ENCODE results near the gene STK17B.

The STK17B gene

GRCh38 chr2:196171248-196171871 is at the start of gene STK17B:
Gene STK17B (minus strand): TSS chr2:196171578. CDS start chr2:196163383, 8,195 bp downstream.
- Histone ChIP-seq H3K4me3 (ENCODE audit: low read depth in 1 of 5, low read length in 5 of 5) (peak within 1 kb of the TSS; percentile 78 to 93 (median 86)), H3K27ac (ENCODE audit: low read depth, low read length) (peak within 1 kb of the TSS; percentile 89), H3K36me3 (ENCODE audit: control insufficient read depth in 5 of 5, insufficient read depth in 5 of 5, low read length in 5 of 5) (no peaks in the 10 kb centered on the region), H3K9ac (ENCODE audit: low read length in 5 of 5) (peak within 1 kb of the TSS; percentile 74 to 90 (median 85)), H3K9me3 (ENCODE audit: control insufficient read depth in 5 of 5, low read length in 5 of 5) (no peaks in the 10 kb centered on the region), H3K4me1 (ENCODE audit: control insufficient read depth in 5 of 5, insufficient read depth in 5 of 5, low read length in 5 of 5) (peaks cover 0 to 32% (median 23%) of the 10 kb centered on the region in 5 donors), H3K27me3 (ENCODE audit: control insufficient read depth in 5 of 5, insufficient read depth in 4 of 5, low read length in 5 of 5) (no peaks in the 10 kb centered on the region)

GRCh38 chr2:196220671-196221070 is 49.3 kb upstream of the STK17B start:
- Histone ChIP-seq H3K4me3 (ENCODE audit: low read depth in 1 of 5, low read length in 5 of 5) (no peak overlapping the region), H3K4me1 (ENCODE audit: control insufficient read depth in 5 of 5, insufficient read depth in 5 of 5, low read length in 5 of 5) (no peaks in the 10 kb centered on the region), H3K27me3 (ENCODE audit: control insufficient read depth in 5 of 5, insufficient read depth in 4 of 5, low read length in 5 of 5) (no peaks in the 10 kb centered on the region), H3K9ac (ENCODE audit: low read length in 5 of 5) (no peak overlapping the region), H3K9me3 (ENCODE audit: control insufficient read depth in 5 of 5, low read length in 5 of 5) (no peaks in the 10 kb centered on the region), H3K27ac (ENCODE audit: low read depth, low read length) (no peak overlapping the region), H3K36me3 (ENCODE audit: control insufficient read depth in 5 of 5, insufficient read depth in 5 of 5, low read length in 5 of 5) (peaks cover 0 to 11% (median 7%) of the 10 kb centered on the region in 5 donors)

- Histone ChIP-seq H3K27me3 (ENCODE audit: control insufficient read depth in 5 of 5, insufficient read depth in 4 of 5, low read length in 5 of 5) (no peaks in the 10 kb centered on the region), H3K36me3 (ENCODE audit: control insufficient read depth in 5 of 5, insufficient read depth in 5 of 5, low read length in 5 of 5) (peaks cover 0 to 11% (median 4%) of the 10 kb centered on the region in 5 donors), H3K4me1 (ENCODE audit: control insufficient read depth in 5 of 5, insufficient read depth in 5 of 5, low read length in 5 of 5) (no peaks in the 10 kb centered on the region), H3K9me3 (ENCODE audit: control insufficient read depth in 5 of 5, low read length in 5 of 5) (no peaks in the 10 kb centered on the region), H3K9ac (ENCODE audit: low read length in 5 of 5) (no peak overlapping the region), H3K27ac (ENCODE audit: low read depth, low read length) (no peak overlapping the region), H3K4me3 (ENCODE audit: low read depth in 1 of 5, low read length in 5 of 5) (no peak overlapping the region)
Measured at GRCh38 chr2:196219671-196220070, 48.3 kb upstream of the STK17B start.

GRCh38 chr2:196218106-196218505 is 46.7 kb upstream of the STK17B start:
- Histone ChIP-seq H3K27ac (ENCODE audit: low read depth, low read length) (no peak overlapping the region), H3K9me3 (ENCODE audit: control insufficient read depth in 5 of 5, low read length in 5 of 5) (no peaks in the 10 kb centered on the region), H3K9ac (ENCODE audit: low read length in 5 of 5) (no peak overlapping the region), H3K36me3 (ENCODE audit: control insufficient read depth in 5 of 5, insufficient read depth in 5 of 5, low read length in 5 of 5) (peaks cover 0 to 20% (median 4%) of the 10 kb centered on the region in 5 donors), H3K27me3 (ENCODE audit: control insufficient read depth in 5 of 5, insufficient read depth in 4 of 5, low read length in 5 of 5) (no peaks in the 10 kb centered on the region), H3K4me1 (ENCODE audit: control insufficient read depth in 5 of 5, insufficient read depth in 5 of 5, low read length in 5 of 5) (no peaks in the 10 kb centered on the region), H3K4me3 (ENCODE audit: low read depth in 1 of 5, low read length in 5 of 5) (no peak overlapping the region)

- Histone ChIP-seq H3K4me1 (ENCODE audit: control insufficient read depth in 5 of 5, insufficient read depth in 5 of 5, low read length in 5 of 5) (no peaks in the 10 kb centered on the region), H3K27me3 (ENCODE audit: control insufficient read depth in 5 of 5, insufficient read depth in 4 of 5, low read length in 5 of 5) (no peaks in the 10 kb centered on the region), H3K9me3 (ENCODE audit: control insufficient read depth in 5 of 5, low read length in 5 of 5) (no peaks in the 10 kb centered on the region), H3K36me3 (ENCODE audit: control insufficient read depth in 5 of 5, insufficient read depth in 5 of 5, low read length in 5 of 5) (peaks cover 0 to 20% (median 4%) of the 10 kb centered on the region in 5 donors), H3K4me3 (ENCODE audit: low read depth in 1 of 5, low read length in 5 of 5) (no peak overlapping the region), H3K9ac (ENCODE audit: low read length in 5 of 5) (no peak overlapping the region), H3K27ac (ENCODE audit: low read depth, low read length) (no peak overlapping the region)
Measured at GRCh38 chr2:196217116-196217515, 45.7 kb upstream of the STK17B start.

GRCh38 chr2:196215376-196215775 is 44.0 kb upstream of the STK17B start:
- peaks cover 0 to 16% (median 4%) of the 10 kb centered on the region in 5 donors for H3K36me3 ChIP-seq (ENCODE audit: control insufficient read depth in 5 of 5, insufficient read depth in 5 of 5, low read length in 5 of 5)
- H3K4me3 ChIP-seq (ENCODE audit: low read depth in 1 of 5, low read length in 5 of 5): no peak overlapping the region
- peaks cover 0 to 6% (median 0%) of the 10 kb centered on the region in 5 donors for H3K4me1 ChIP-seq (ENCODE audit: control insufficient read depth in 5 of 5, insufficient read depth in 5 of 5, low read length in 5 of 5)
- H3K27ac ChIP-seq (ENCODE audit: low read depth, low read length): no peak overlapping the region
- H3K9ac ChIP-seq (ENCODE audit: low read length in 5 of 5): no peak overlapping the region
- H3K27me3 ChIP-seq (ENCODE audit: control insufficient read depth in 5 of 5, insufficient read depth in 4 of 5, low read length in 5 of 5): no peaks in the 10 kb centered on the region
- H3K9me3 ChIP-seq (ENCODE audit: control insufficient read depth in 5 of 5, low read length in 5 of 5): no peaks in the 10 kb centered on the region

- H3K27me3 ChIP-seq (ENCODE audit: control insufficient read depth in 5 of 5, insufficient read depth in 4 of 5, low read length in 5 of 5): no peaks in the 10 kb centered on the region
- H3K4me3 ChIP-seq (ENCODE audit: low read depth in 1 of 5, low read length in 5 of 5): no peak overlapping the region
- no peak overlapping the region for H3K27ac ChIP-seq (ENCODE audit: low read depth, low read length)
- no peak overlapping the region for H3K9ac ChIP-seq (ENCODE audit: low read length in 5 of 5)
- H3K9me3 ChIP-seq (ENCODE audit: control insufficient read depth in 5 of 5, low read length in 5 of 5): no peaks in the 10 kb centered on the region
- peaks cover 0 to 6% (median 0%) of the 10 kb centered on the region in 5 donors for H3K4me1 ChIP-seq (ENCODE audit: control insufficient read depth in 5 of 5, insufficient read depth in 5 of 5, low read length in 5 of 5)
- H3K36me3 ChIP-seq (ENCODE audit: control insufficient read depth in 5 of 5, insufficient read depth in 5 of 5, low read length in 5 of 5): peaks cover 0 to 16% (median 4%) of the 10 kb centered on the region in 5 donors
Measured at GRCh38 chr2:196214156-196214555, 42.8 kb upstream of the STK17B start.

- Histone ChIP-seq H3K27me3 (ENCODE audit: control insufficient read depth in 5 of 5, insufficient read depth in 4 of 5, low read length in 5 of 5) (no peaks in the 10 kb centered on the region), H3K9me3 (ENCODE audit: control insufficient read depth in 5 of 5, low read length in 5 of 5) (no peaks in the 10 kb centered on the region), H3K4me1 (ENCODE audit: control insufficient read depth in 5 of 5, insufficient read depth in 5 of 5, low read length in 5 of 5) (peaks cover 0 to 6% (median 0%) of the 10 kb centered on the region in 5 donors), H3K36me3 (ENCODE audit: control insufficient read depth in 5 of 5, insufficient read depth in 5 of 5, low read length in 5 of 5) (peaks cover 0 to 16% (median 4%) of the 10 kb centered on the region in 5 donors), H3K9ac (ENCODE audit: low read length in 5 of 5) (no peak overlapping the region), H3K27ac (ENCODE audit: low read depth, low read length) (no peak overlapping the region), H3K4me3 (ENCODE audit: low read depth in 1 of 5, low read length in 5 of 5) (no peak overlapping the region)
Measured at GRCh38 chr2:196213252-196213980, 42.0 kb upstream of the STK17B start.

GRCh38 chr2:196208915-196209314 is 37.5 kb upstream of the STK17B start:
- Histone ChIP-seq H3K27ac (ENCODE audit: low read depth, low read length) (no peak overlapping the region), H3K27me3 (ENCODE audit: control insufficient read depth in 5 of 5, insufficient read depth in 4 of 5, low read length in 5 of 5) (no peaks in the 10 kb centered on the region), H3K9ac (ENCODE audit: low read length in 5 of 5) (no peak overlapping the region), H3K9me3 (ENCODE audit: control insufficient read depth in 5 of 5, low read length in 5 of 5) (no peaks in the 10 kb centered on the region), H3K4me1 (ENCODE audit: control insufficient read depth in 5 of 5, insufficient read depth in 5 of 5, low read length in 5 of 5) (peaks cover 0 to 16% (median 13%) of the 10 kb centered on the region in 5 donors), H3K36me3 (ENCODE audit: control insufficient read depth in 5 of 5, insufficient read depth in 5 of 5, low read length in 5 of 5) (peaks cover 0 to 8% (median 0%) of the 10 kb centered on the region in 5 donors), H3K4me3 (ENCODE audit: low read depth in 1 of 5, low read length in 5 of 5) (no peak overlapping the region)

- no peak overlapping the region for H3K27ac ChIP-seq (ENCODE audit: low read depth, low read length)
- H3K4me1 ChIP-seq (ENCODE audit: control insufficient read depth in 5 of 5, insufficient read depth in 5 of 5, low read length in 5 of 5): peaks cover 0 to 27% (median 18%) of the 10 kb centered on the region in 5 donors
- H3K36me3 ChIP-seq (ENCODE audit: control insufficient read depth in 5 of 5, insufficient read depth in 5 of 5, low read length in 5 of 5): peaks cover 0 to 3% (median 0%) of the 10 kb centered on the region in 5 donors
- no peaks in the 10 kb centered on the region for H3K27me3 ChIP-seq (ENCODE audit: control insufficient read depth in 5 of 5, insufficient read depth in 4 of 5, low read length in 5 of 5)
- H3K9ac ChIP-seq (ENCODE audit: low read length in 5 of 5): no peak overlapping the region
- H3K4me3 ChIP-seq (ENCODE audit: low read depth in 1 of 5, low read length in 5 of 5): no peak overlapping the region
- no peaks in the 10 kb centered on the region for H3K9me3 ChIP-seq (ENCODE audit: control insufficient read depth in 5 of 5, low read length in 5 of 5)
Measured at GRCh38 chr2:196206804-196207203, 35.4 kb upstream of the STK17B start.

Data from subcutaneous abdominal adipose tissue (tissue), 5 donors.